ENCODE data around the gene KCTD18. TPM values are rescaled to one million over a fixed set of nuclear protein-coding genes. Genes with fewer than 3 reads are reported as not detected.

The KCTD18 gene
- total and polyA plus RNA-seq, 2 of the 8 experiments (the other 6 are each of a cell fraction or from before 2014, with no cell fraction given), result 1.6 to 3.1 TPM

DNA sequence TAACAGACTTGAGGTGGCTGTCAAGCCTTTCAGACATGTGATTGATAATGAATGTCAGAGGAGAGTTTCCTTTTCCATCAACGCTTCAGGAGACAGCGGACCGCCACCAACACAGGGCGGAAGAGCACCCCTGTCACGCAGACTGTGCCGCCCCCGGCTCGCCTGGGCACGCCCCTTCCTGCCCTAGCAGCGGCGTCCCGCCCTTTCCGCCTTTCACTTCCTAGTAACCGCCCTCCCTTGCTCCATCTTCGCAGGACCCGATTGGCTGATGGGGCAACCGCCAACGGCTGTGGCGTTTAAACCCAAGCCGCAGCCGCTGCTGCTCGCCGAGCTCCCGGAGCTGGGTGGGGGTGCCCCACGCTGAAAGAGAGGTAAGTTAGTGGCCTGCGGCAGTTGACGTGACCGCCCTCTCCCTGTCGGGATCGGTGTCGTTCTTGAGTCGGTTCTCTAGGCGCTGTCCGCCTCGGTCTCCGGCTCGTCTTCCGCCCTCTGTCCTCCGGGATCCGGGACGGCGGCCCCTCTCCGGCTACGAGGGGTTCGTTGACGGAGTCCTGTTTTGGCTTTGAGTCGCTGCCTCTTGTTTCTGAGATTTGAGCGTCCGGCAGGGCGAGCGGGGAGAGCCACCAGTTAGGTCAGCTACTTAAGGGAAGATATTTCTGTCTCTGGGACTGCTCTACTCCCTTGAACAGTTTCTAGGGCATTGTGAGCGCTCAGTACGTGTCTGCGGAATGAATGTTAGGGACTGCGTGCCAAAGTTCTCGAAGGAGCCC, 16.2 kb upstream of the KCTD18 start, which contains the start of gene SGO2 (continued):
- TF ChIP-seq, protein P1, sequence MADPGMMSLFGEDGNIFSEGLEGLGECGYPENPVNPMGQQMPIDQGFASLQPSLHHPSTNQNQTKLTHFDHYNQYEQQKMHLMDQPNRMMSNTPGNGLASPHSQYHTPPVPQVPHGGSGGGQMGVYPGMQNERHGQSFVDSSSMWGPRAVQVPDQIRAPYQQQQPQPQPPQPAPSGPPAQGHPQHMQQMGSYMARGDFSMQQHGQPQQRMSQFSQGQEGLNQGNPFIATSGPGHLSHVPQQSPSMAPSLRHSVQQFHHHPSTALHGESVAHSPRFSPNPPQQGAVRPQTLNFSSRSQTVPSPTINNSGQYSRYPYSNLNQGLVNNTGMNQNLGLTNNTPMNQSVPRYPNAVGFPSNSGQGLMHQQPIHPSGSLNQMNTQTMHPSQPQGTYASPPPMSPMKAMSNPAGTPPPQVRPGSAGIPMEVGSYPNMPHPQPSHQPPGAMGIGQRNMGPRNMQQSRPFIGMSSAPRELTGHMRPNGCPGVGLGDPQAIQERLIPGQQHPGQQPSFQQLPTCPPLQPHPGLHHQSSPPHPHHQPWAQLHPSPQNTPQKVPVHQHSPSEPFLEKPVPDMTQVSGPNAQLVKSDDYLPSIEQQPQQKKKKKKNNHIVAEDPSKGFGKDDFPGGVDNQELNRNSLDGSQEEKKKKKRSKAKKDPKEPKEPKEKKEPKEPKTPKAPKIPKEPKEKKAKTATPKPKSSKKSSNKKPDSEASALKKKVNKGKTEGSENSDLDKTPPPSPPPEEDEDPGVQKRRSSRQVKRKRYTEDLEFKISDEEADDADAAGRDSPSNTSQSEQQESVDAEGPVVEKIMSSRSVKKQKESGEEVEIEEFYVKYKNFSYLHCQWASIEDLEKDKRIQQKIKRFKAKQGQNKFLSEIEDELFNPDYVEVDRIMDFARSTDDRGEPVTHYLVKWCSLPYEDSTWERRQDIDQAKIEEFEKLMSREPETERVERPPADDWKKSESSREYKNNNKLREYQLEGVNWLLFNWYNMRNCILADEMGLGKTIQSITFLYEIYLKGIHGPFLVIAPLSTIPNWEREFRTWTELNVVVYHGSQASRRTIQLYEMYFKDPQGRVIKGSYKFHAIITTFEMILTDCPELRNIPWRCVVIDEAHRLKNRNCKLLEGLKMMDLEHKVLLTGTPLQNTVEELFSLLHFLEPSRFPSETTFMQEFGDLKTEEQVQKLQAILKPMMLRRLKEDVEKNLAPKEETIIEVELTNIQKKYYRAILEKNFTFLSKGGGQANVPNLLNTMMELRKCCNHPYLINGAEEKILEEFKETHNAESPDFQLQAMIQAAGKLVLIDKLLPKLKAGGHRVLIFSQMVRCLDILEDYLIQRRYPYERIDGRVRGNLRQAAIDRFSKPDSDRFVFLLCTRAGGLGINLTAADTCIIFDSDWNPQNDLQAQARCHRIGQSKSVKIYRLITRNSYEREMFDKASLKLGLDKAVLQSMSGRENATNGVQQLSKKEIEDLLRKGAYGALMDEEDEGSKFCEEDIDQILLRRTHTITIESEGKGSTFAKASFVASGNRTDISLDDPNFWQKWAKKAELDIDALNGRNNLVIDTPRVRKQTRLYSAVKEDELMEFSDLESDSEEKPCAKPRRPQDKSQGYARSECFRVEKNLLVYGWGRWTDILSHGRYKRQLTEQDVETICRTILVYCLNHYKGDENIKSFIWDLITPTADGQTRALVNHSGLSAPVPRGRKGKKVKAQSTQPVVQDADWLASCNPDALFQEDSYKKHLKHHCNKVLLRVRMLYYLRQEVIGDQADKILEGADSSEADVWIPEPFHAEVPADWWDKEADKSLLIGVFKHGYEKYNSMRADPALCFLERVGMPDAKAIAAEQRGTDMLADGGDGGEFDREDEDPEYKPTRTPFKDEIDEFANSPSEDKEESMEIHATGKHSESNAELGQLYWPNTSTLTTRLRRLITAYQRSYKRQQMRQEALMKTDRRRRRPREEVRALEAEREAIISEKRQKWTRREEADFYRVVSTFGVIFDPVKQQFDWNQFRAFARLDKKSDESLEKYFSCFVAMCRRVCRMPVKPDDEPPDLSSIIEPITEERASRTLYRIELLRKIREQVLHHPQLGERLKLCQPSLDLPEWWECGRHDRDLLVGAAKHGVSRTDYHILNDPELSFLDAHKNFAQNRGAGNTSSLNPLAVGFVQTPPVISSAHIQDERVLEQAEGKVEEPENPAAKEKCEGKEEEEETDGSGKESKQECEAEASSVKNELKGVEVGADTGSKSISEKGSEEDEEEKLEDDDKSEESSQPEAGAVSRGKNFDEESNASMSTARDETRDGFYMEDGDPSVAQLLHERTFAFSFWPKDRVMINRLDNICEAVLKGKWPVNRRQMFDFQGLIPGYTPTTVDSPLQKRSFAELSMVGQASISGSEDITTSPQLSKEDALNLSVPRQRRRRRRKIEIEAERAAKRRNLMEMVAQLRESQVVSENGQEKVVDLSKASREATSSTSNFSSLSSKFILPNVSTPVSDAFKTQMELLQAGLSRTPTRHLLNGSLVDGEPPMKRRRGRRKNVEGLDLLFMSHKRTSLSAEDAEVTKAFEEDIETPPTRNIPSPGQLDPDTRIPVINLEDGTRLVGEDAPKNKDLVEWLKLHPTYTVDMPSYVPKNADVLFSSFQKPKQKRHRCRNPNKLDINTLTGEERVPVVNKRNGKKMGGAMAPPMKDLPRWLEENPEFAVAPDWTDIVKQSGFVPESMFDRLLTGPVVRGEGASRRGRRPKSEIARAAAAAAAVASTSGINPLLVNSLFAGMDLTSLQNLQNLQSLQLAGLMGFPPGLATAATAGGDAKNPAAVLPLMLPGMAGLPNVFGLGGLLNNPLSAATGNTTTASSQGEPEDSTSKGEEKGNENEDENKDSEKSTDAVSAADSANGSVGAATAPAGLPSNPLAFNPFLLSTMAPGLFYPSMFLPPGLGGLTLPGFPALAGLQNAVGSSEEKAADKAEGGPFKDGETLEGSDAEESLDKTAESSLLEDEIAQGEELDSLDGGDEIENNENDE (IDR thresholded peaks at IDR 0.05; ENCODE audit: insufficient replicate concordance, low read length), result no peak
- TF ChIP-seq POLR2AphosphoS5 (IDR thresholded peaks at IDR 0.05; ENCODE audit: low read depth, low read length), result no peak; the same call in 1 of the 2 replicates
- no peak for TF ChIP-seq JUND (IDR thresholded peaks at IDR 0.05; ENCODE audit: low read length)
- no peak for TF ChIP-seq CBX8 (IDR thresholded peaks at IDR 0.05; ENCODE audit: borderline replicate concordance, low read depth, low read length)
- TF ChIP-seq TCF12 (IDR thresholded peaks at IDR 0.05; ENCODE audit: low read depth, low read length), result no peak
- TF ChIP-seq SIN3A (conservative IDR thresholded peaks at IDR 0.05 in 1 of 2, IDR thresholded peaks at IDR 0.05 in 1 of 2; ENCODE audit: low read depth in 1 of 2, low read length in 2 of 2), result peak; percentile 83 to 96; a peak in 3 of 4 replicates
- TF ChIP-seq CBX5 (IDR thresholded peaks at IDR 0.05; ENCODE audit: low read depth, low read length), result no peak
- no peak for TF ChIP-seq RXRA (IDR thresholded peaks at IDR 0.05; ENCODE audit: insufficient read depth, low read depth, low read length)
- no peak for TF ChIP-seq JUN (IDR thresholded peaks at IDR 0.05; ENCODE audit: low read depth, low read length)
- no peak for TF ChIP-seq CHD2 (IDR thresholded peaks at IDR 0.05; ENCODE audit: low read length)
- no peak for TF ChIP-seq GTF2F1 (IDR thresholded peaks at IDR 0.05; ENCODE audit: borderline replicate concordance, low read depth, low read length)
